Ascending aorta (tissue), 2 donors: ENCODE measurements around the gene KRTAP10-9. TPM values are rescaled to one million over a fixed set of nuclear protein-coding genes. Genes with fewer than 3 reads are reported as not detected.

Experiments
- DNase-seq, 2 donors: peaks; one replicate each; pipeline ENCODE4 v3.0.0-alpha.2; 2019; ENCODE audit warnings: low spot score in 2 of 2
- H3K27ac ChIP-seq, 2 donors: fragments of 200-600 bp; sonication (generic); one replicate each; pipeline ENCODE4 v1.5.1; 2016 to 2017; ENCODE audit warnings: mild to moderate bottlenecking in 1 of 2
- H3K27me3 ChIP-seq: fragments of 200-600 bp; sonication (generic); one replicate; pipeline ENCODE4 v1.5.1; 2017
- H3K36me3 ChIP-seq, 2 donors: fragments of 200-600 bp; sonication (generic); one replicate each; pipeline ENCODE4 v1.5.1; 2016
- H3K4me1 ChIP-seq, 2 donors: fragments of 200-600 bp; sonication (generic); one replicate each; pipeline ENCODE4 v1.5.1; 2016 to 2017; ENCODE audit warnings: mild to moderate bottlenecking in 1 of 2
- H3K4me3 ChIP-seq, 2 donors: fragments of 200-600 bp; sonication (generic); one replicate each; pipeline ENCODE4 v1.5.1; 2016 to 2017; ENCODE audit warnings: mild to moderate bottlenecking in 1 of 2
- H3K9me3 ChIP-seq, 2 donors: fragments of 200-600 bp; sonication (generic); one replicate each; pipeline ENCODE4 v1.5.1; 2016
- intact Hi-C: fragments of 100-400 bp; cut with DNase I; formaldehyde crosslinking; loops from one replicate; pipeline ENCODE4 v1.15.1; 2023
- total RNA-seq: library from RNA; depleted of rRNA; stranded (reverse); fragments of >200 nt; gene quantifications from one replicate; pipeline ENCODE4 v1.1.0, GENCODE V29; 2016
- TF ChIP-seq, protein P1 (sequence below), 3 experiments: fragments of 200-600 bp in 2 of 3; fragments of 450-650 bp in 1 of 3; sonication (generic) in 2 of 3; IDR thresholded peaks; one replicate each; pipeline ENCODE4 v1.5.1; 2016 to 2019; ENCODE audit warnings: antibody characterized with exemption in 3 of 3, mild to moderate bottlenecking in 1 of 3, moderate library complexity in 1 of 3

KRTAP10-9 gene
- total RNA-seq, 1 donor from 2014 or later: not detected

DNA sequence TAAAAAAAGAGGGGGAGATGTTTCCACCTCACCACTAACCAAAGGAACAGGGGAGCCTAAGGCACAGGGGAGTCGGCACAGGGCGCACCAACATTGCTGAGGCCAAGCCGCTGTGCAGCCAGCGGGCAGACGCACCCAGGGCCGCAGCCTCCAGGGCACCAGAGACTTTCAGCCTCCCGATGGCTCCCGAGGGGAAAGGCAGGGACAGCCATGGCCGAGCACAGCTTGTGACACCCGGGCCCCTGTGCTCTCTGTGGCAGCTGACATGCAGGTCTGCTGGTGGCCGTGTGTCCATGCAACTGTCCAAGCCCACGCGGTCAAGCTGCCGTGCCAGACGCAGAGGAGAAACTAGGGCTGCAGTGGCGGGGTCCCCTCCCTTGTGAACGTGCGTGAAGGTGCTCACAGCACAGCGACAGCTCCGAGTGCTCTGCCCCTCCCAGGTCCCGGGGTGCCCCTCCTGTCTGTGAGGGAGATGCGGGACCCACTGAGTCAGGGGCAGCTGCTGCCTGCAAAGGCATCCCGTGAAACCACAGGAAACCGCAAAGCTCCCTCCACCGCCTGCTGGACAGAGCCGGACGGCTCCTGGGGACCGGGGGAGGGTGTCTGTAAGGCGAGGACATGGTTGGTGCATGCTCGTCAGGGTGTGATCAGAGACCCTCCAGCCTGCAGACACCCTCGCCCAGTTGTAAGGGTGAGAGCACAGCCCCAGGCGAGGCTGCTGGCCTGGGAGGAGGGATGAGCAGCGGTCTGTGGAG, 21.8 kb downstream of the KRTAP10-9 start:
- no peaks in the 10 kb centered on the region for H3K27me3 ChIP-seq
- H3K27ac ChIP-seq: no peak overlapping the region
- TF ChIP-seq, protein P1, sequence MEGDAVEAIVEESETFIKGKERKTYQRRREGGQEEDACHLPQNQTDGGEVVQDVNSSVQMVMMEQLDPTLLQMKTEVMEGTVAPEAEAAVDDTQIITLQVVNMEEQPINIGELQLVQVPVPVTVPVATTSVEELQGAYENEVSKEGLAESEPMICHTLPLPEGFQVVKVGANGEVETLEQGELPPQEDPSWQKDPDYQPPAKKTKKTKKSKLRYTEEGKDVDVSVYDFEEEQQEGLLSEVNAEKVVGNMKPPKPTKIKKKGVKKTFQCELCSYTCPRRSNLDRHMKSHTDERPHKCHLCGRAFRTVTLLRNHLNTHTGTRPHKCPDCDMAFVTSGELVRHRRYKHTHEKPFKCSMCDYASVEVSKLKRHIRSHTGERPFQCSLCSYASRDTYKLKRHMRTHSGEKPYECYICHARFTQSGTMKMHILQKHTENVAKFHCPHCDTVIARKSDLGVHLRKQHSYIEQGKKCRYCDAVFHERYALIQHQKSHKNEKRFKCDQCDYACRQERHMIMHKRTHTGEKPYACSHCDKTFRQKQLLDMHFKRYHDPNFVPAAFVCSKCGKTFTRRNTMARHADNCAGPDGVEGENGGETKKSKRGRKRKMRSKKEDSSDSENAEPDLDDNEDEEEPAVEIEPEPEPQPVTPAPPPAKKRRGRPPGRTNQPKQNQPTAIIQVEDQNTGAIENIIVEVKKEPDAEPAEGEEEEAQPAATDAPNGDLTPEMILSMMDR (IDR thresholded peaks at IDR 0.05): no peak
- no peak for DNase-seq
- no peaks in the 10 kb centered on the region for H3K4me1 ChIP-seq
- no peak overlapping the region for H3K4me3 ChIP-seq
- H3K9me3 ChIP-seq: peaks cover 0 to 20% of the 10 kb centered on the region in 2 donors
- intact Hi-C loops: no loop called here
- H3K36me3 ChIP-seq: no peaks in the 10 kb centered on the region

DNA sequence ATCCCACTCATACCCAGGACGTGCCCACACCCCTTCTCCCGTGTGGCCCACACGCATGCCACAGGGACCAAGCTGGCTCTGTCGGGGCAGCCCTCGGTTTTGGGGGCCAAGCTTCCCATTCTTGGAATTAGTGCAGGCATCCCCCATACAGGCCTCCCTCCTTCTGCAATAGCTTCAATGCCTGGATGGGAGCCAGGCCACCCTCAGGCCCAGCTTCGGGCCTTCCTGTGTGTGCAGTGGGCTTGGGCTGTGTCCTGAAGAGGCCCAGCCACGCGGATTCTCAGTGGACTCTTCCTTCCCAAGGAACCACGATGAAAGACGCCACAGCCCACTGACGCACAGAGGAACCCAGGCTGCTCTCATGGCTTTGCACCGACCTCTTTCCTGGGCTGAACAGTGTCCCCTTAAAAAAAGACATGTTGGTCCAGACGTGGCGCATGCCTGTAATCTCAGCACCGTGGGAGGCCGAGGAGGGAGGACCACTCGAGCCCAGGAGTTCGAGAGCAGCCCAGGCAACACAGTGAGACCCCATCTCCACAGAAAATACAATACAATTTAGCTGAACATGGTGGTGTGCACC, 22.7 kb downstream of the KRTAP10-9 start:
- H3K27me3 ChIP-seq: no peaks in the 10 kb centered on the region
- H3K4me1 ChIP-seq: no peaks in the 10 kb centered on the region
- intact Hi-C loops: no loop called here
- H3K4me3 ChIP-seq: no peak overlapping the region
- no peaks in the 10 kb centered on the region for H3K36me3 ChIP-seq
- peaks cover 0 to 12% of the 10 kb centered on the region in 2 donors for H3K9me3 ChIP-seq
- TF ChIP-seq, protein P1 (IDR thresholded peaks at IDR 0.05): no peak
- no peak for DNase-seq
- no peak overlapping the region for H3K27ac ChIP-seq

DNA sequence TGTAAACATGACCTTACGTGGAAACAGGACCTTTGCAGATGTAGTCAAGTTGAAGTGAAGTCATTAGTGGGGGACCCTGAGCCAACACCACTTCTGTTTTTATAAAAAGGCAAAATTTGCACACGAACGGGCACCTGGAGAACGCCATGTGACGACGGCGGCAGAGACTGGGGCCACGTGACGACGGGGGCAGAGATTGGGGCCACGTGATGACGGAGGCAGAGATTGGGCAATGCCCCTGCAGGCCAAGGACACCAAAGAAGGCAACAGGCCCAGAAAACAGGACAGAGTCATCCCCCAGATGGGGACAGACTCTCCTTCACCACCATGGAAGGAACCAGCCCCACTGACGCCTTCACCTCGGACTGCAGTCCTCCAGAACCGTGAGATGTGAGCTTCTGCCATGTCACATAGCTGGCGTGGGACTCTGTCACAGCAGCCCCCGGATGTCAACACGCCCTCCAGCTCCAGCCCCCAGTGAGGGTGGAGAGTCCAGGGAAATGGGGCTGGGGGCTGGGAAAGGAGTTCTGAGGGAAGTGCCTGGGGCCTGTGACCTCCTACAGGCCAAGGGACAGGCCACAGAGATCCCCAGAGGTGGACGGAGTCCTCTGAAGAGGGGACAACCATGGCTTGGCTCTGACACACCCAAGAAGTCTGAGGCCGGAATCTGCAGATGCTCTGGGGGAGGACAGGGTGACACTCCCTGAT, 23.5 kb downstream of the KRTAP10-9 start:
- Histone ChIP-seq H3K4me1 (no peaks in the 10 kb centered on the region), H3K4me3 (no peak overlapping the region), H3K9me3 (peaks cover 0 to 4% of the 10 kb centered on the region in 2 donors), H3K36me3 (no peaks in the 10 kb centered on the region), H3K27me3 (no peaks in the 10 kb centered on the region), H3K27ac (no peak overlapping the region)
- intact Hi-C loops: no loop called here
- TF ChIP-seq, protein P1 (IDR thresholded peaks at IDR 0.05): no peak
- no peak for DNase-seq

DNA sequence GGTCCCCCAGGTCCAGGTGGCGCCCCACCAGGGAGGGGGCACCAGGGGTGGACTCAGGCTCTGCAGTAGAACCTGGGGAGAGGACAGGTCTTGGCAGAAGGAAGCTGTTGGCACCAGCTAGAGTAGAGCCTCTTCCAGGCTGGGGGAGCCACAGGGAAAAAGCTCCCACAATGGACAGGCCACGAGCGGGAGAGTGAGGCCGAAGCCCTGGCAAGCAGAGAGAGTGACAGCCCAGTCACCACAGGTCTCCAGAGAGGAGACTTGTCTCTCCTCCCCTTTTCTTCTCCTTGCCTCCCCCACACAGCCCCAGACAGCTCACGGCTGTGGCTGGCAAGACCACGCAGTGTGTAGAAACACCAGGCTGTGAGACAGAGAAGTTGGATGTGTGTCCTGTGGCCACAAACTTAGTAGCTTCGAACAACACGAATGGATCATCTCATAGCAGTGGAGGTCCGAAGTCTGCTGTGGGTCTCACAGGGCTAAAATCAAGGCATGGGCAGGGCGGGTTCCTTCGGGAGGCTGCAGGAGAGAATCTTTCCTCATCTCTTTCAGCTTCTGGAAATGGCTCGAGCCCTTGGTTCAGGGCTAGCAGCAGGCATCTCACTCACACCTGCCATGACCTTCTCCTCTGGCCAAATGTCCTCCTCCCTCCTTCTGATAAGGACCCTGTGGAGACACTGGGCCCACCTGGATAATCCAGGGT, 24.2 kb downstream of the KRTAP10-9 start:
- no peaks in the 10 kb centered on the region for H3K36me3 ChIP-seq
- no peak for DNase-seq
- H3K4me1 ChIP-seq: no peaks in the 10 kb centered on the region
- H3K27ac ChIP-seq: no peak overlapping the region
- TF ChIP-seq, protein P1 (IDR thresholded peaks at IDR 0.05): no peak
- H3K27me3 ChIP-seq: no peaks in the 10 kb centered on the region
- no peaks in the 10 kb centered on the region for H3K9me3 ChIP-seq
- H3K4me3 ChIP-seq: no peak overlapping the region
- intact Hi-C loops: no loop called here

DNA sequence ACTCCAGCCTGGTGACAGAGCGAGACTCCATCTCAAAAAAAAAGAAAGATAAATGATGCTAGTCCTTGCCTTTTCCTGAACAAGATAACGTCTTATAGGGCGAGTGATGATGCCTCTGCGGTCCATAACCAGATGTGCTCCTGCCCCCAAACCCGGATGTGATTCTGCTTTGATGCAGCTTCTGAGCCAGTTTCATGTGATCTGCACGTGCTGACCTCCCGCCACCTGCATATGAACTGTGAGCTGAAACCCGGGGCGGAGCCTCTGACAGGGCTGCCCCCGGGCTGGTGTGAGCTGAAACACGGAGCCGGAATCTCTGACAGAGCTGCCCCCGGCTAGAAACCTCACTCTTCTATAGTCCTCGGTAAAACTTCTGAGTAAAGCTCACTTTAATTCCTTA, 26.2 kb downstream of the KRTAP10-9 start:
- intact Hi-C loops: no loop called here
- Histone ChIP-seq H3K4me3 (no peak overlapping the region), H3K36me3 (no peaks in the 10 kb centered on the region), H3K27me3 (no peaks in the 10 kb centered on the region), H3K4me1 (no peaks in the 10 kb centered on the region), H3K9me3 (no peaks in the 10 kb centered on the region), H3K27ac (no peak overlapping the region)
- TF ChIP-seq, protein P1 (IDR thresholded peaks at IDR 0.05): no peak
- no peak for DNase-seq
